Measurements from ENCODE around the gene ACOX3. TPM values are rescaled to one million over a fixed set of nuclear protein-coding genes. Genes with fewer than 3 reads are reported as not detected.
A peak's percentile ranks its signal among the peaks of the same experiment; 100 is the strongest.

ACOX3 gene
- total RNA-seq, 1 donor from 2014 or later, result 46.9 TPM

- no peak for DNase-seq (ENCODE audit: low spot score)
Observed at GRCh38 chr4:8322794-8323704, 117.5 kb downstream of the ACOX3 start.

- no peak for DNase-seq (ENCODE audit: low spot score)
Observed at GRCh38 chr4:8321771-8322170, 118.8 kb downstream of the ACOX3 start.

DNA sequence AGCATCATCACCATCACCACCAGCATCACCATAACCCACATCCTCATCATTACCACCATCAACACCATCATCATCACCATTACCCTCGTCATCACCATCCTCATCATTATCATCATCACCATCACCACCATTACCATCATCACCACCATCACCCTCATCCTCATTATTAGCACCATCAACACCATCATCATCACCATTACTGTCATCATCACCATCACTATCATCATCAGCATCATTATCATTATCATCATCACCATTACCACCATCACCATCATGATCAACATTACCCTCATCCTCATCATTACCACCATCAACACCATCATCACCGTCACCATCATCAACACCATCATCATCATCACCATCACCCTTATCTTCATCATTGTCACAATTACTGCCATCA is 119.3 kb downstream of the ACOX3 start:
- DNase-seq (ENCODE audit: low spot score), result no peak

GRCh38 chr4:8320386-8320750 is 120.2 kb downstream of the ACOX3 start:
- DNase-seq (ENCODE audit: low spot score), result no peak

- DNase-seq (ENCODE audit: low spot score), result peak; percentile 59
Observed at GRCh38 chr4:8319731-8320385, 120.7 kb downstream of the ACOX3 start.

- no peak for DNase-seq (ENCODE audit: low spot score)
Observed at GRCh38 chr4:8319061-8319460, 121.5 kb downstream of the ACOX3 start.

DNA sequence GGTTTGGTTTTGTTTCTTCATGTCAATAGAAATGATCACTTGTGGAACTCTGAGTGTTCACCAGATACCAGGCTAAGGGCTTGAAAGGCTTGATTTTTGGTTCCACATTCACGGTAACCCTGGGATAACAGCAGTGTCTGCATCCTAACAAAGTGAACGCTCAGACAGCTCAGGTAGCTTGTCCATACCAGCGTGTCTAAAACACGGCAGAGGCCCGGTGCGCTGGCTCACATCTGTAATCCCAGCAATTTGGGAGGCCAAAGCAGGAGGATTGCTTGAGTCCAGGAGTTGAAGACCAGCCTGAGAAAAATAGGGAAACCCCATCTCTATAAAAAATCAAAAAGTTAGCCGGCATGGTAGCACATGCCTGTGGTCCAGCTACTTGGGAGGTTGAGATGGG is 122.0 kb downstream of the ACOX3 start:
- DNase-seq (ENCODE audit: low spot score), result no peak

GRCh38 chr4:8317474-8317873 is 123.0 kb downstream of the ACOX3 start:
- no peak for DNase-seq (ENCODE audit: low spot score)

DNA sequence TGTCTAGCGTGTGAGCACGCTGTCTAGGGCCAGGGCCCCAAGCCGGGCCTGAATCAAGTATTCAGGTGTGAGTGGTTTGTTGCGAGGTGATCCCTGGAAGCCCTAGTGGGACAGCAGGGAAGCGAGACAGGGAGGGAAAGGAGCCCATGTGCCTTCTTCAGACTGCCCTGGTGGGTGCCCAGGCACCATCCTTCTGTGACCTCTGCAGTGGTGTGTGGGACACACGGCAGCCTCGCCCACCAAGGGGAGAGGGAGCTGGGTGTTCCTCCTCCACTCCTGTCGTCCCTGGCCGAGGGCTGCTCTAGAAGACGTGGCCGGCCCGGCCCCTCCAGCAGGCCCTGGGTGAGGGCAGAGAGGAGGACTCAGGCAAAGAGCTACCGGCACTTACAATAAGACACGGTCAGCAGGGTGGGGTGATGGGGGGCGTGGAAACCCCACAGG is 123.6 kb downstream of the ACOX3 start:
- DNase-seq (ENCODE audit: low spot score), result no peak

Other genes starting within 250 kb of the ACOX3 start
- 59.5 TPM for gene SH3TC1, start 241.4 kb downstream of the ACOX3 start, total RNA-seq (ENCODE audit: insufficient read depth, low replicate concordance)
- gene HTRA3, start 171.0 kb downstream of the ACOX3 start, total RNA-seq (ENCODE audit: insufficient read depth, low replicate concordance), result 17.8 TPM
- gene TRMT44, start 54 bp upstream of the ACOX3 start, total RNA-seq (ENCODE audit: insufficient read depth, low replicate concordance), result 42.9 TPM
- 7.9 TPM for gene GPR78, start 139.7 kb upstream of the ACOX3 start, total RNA-seq (ENCODE audit: insufficient read depth, low replicate concordance)
- gene CPZ, start 152.0 kb upstream of the ACOX3 start, total RNA-seq (ENCODE audit: insufficient read depth, low replicate concordance), result 80.4 TPM

Measured in umbilical cord (tissue), 2 donors.